CD4-positive, alpha-beta T cell treated with Interleukin-2 at 100 ng/mL for 4 hours (primary cell): ENCODE data around the gene CSTPP1.
"Not testable (repeated sequence)": the region's sequence is repeated elsewhere in the genome, so short reads cannot be mapped to it uniquely, and the experiment has no call there.

ENCODE experiments used
- DNase-seq: peaks from one replicate; pipeline ENCODE4 v3.0.0-alpha.2; 2020; ENCODE audit warnings: low spot score

The CSTPP1 gene

GRCh38 chr11:46991391-46991790, 54.8 kb downstream of the CSTPP1 start:
- no peak for DNase-seq

DNA sequence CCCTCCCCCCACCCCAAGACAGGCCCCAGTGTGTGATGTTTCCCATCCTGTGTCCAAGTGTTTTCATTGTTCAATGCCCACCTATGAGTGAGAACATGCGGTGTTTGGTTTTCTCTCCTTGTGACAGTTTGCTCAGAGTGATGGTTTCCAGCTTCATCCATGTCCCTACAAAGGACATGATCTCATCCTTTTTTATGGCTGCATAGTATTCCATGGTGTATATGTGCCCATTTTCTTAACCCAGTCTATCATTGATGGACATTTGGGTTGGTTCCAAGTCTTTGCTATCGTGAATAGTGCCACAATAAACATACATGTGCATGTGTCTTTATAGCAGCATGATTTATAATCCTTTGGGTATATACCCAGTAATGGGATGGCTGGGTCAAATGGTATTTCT, 55.8 kb downstream of the CSTPP1 start:
- not testable (repeated sequence) for DNase-seq

DNA sequence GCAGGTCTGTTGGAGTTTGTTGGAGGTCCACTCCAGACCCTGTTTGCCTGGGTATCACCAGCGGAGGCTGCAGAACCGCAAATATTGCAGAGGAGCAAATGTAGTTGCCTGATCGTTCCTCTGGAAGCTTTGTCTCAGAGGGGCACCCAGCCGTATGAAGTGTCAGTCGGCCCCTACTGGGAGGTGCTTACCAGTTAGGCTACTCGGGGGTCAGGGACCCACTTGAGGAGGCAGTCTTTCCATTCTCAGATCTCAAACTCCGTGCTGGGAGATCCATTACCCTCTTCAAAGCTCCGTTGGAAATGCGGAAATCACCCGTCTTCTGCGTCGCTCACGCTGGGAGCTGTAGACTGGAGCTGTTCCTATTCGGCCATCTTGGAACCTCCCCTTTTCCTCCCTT, 61.2 kb downstream of the CSTPP1 start:
- DNase-seq: not testable (repeated sequence)

DNA sequence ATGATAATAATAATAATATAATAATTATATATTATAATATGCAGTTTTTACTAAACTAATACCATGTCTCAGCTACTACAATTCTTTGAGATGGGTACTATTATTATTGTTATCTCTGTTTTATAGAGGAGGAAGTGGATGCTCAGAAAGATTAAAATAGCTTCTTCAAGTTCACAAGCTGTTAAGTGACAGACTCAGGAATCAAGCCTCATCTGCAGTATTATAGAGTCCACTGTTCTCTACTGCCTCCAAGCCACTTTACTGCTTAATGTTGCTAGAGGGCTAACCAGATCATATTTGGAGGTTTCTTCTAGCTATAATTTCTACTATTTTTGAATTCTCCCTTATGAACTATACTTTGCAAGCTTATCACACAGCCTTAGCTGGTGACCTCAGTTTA, 62.7 kb downstream of the CSTPP1 start:
- no peak for DNase-seq

- no peak for DNase-seq
Measured at GRCh38 chr11:47000033-47000432, 63.5 kb downstream of the CSTPP1 start.

DNA sequence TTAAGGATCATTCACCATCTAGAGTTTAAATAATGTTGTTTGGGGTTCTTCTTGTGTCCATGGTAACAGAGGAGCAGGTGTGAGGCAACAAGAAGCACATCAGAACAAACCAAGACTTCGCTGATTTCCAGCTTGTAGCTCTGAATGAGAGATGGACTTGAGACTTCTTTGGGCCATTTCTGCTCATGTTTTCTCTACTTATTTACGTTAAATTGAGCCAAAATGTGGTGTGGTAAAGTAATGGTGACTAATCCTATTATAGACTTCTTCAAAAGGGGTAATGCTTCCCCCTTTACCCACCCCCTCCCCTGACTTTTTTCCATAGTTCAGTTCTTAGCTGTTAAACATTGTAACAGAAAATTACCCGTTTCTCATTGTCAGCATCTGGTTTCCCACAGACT, 65.2 kb downstream of the CSTPP1 start:
- DNase-seq: no peak

- no peak for DNase-seq
Measured at GRCh38 chr11:47002390-47002789, 65.8 kb downstream of the CSTPP1 start.

DNA sequence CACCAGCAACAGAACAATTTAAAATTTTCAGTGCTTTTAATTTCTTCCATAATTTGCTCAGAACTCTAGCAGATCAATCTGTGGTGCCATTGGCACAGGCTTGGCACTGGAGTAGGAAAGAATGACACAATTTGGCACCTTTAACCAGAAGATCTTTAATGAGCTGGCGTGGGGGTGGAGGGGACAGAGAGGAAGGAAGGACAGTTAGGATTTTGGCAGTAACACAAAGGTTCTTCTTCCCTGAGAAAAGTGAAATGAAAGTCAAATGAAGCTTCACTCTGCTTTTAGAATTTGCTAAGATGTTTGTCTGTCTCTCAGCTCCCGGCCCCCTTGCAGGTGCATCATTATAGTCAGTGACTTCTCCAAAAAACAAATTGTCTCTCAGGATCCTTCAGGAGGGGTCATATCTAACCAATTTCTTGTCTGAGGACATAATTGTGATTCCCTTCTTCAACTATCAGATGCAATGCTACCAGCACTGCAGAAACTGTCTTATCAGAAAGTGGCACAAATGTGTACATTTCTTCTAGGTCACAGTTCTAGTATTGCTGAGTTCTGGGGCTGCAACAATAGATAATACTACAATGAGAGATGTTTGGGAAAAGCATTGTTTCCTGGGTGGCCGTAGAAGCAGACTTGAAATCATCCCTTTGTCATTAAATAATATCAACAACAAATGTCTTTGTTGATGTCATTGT, 66.8 kb downstream of the CSTPP1 start:
- DNase-seq: no peak

DNA sequence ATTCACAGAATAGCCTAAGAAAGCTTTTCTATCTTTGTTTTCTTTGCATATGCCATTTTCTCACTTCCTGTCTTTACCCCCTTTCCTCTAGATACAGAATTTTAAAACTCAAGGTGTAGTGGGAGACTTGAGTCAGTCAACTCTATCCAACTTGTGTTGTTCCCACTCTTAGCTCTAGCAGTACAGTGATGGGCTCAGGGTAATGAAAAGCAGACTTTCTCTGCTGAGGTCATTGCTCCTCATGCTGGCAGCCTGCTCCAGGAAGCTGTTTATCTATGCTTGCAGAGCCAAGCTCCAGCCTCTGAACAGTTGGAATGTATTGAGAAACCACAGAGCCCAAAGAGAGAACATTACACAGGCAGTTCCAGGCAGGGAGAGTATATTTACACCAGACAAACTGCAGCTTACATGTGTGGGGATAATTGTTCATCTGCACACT, 68.1 kb downstream of the CSTPP1 start:
- no peak for DNase-seq

GRCh38 chr11:47005441-47005840, 68.9 kb downstream of the CSTPP1 start:
- no peak for DNase-seq

GRCh38 chr11:47007579-47007978, 71.0 kb downstream of the CSTPP1 start:
- DNase-seq: no peak

GRCh38 chr11:47010179-47010578, 73.6 kb downstream of the CSTPP1 start:
- DNase-seq: no peak

GRCh38 chr11:47014097-47014496, 77.5 kb downstream of the CSTPP1 start:
- DNase-seq: no peak

DNA sequence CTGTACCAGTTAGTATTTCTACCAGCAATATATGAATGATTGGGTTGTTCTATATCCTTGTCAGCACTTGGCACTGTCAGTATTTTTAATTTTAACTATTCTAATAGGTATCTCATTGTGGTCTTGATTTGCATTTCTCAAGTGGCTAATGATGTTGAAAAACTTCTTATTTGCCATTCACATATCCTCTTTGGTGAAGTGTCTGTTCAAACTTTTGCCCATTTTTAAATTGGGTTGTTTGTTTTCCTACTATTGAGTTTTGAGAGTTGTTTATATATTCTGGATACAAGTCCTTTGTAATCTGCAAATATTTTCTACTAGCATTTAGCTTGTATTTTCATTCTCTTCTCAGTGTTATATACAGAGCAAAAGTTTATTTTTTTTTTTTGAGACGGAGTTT, 82.1 kb downstream of the CSTPP1 start:
- DNase-seq: no peak

DNA sequence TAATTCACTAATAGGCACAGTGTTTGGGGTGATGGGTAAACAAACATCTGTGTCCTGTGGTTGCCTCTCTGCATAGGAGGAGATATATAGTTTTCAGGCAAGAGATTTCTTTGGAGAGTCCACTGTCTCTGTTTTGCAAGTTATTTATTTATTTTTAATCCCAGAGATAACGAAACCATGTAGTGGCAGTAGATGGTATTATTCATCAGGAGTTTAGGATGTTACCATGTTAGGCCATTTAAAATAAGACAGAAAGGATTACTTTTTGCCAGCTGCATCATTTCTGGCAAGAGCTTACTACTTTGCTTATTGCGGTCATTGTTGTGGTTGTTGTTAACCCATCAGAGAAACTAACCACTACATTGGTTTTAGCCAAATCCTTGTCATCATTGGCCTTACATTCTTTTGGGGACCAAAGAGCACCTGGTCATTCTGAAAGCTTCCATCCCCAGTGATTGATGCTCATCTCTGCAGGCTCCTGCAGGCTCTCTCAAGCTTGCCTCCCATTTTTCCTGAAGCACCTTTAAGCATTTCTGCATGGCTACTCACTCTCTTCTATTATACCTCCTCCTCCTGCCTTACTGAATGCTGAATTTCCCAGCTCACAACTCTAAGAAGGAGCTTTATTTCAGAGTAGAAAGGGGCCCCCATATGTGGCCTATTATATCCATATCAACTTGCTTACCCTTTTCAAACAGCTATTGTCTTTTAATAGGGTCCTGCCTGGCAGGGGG, 84.4 kb downstream of the CSTPP1 start:
- DNase-seq: no peak

DNA sequence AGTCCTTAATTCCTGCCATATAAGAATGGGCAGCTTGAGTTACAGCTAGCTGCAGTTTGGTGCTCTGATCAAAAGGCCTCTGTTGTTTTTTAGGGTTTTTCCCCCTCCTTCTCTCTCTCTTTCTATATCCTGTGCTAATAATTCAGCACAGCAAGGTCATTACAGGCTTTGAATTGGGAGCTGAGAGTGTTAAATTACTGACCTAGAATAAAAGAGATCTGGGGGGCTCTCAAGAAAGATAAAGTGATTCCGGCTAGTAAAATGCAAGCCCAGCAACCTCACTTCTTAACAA, 84.9 kb downstream of the CSTPP1 start:
- DNase-seq: no peak

DNA sequence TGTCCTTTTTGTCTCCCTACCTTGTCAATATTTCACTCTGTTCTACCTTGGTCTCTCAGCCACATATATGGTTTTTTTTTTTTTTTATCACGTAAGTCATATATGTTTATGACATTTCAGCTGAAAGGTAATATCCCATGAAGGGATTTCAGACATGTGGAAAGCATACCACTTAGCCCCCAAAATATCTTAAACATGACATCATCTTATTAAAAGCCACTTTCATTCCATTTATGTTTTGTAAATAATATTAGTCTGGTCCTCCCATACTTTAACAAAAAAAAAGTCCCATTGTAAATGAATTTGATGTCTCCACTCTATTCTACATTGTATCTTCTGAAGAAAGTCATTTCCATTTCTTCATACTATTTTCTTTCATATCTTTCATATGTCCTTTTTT, 85.4 kb downstream of the CSTPP1 start:
- DNase-seq: no peak

DNA sequence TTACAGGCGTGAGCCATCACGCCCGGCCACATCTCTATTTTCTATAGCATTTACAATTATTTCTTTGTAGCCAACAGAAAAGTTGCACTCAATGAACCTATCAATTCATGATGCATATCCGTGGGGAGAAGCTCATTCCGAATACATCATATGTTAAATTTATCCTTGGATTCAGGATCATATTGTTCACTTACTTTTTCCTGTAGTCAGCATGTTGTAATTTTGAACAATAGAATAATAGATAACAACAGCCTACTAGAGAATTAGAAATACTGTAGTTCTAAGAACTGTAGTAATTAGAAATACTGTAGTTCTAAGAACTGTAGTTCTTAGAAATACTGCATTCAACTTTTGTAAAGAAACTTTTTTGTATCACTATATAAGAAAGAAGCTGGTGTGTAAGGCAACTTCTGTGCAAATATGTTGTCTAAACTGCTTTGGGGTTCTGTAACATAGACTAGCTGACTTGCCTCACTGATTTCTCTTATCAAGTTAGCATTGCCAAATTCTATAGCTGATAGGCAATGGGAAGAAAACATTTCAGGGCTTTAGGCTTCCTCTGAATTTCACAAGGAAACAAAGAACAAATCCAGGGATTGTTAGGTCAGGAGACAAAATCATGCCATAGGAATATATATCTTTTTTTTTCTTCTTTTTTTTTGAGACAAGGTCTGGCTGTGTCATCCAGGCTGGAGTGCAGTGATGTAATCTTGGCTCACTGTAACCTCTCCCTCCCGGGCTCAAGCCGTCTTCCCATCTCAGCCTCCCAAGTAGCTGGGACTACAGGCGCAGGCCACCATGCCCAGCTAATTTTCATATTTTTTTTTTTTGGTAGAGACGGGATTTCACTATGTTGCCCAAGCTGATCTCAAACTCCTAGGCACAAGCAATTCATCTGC, 91.9 kb downstream of the CSTPP1 start:
- no peak for DNase-seq

- no peak for DNase-seq
Measured at GRCh38 chr11:47033439-47033838, 96.9 kb downstream of the CSTPP1 start.

- DNase-seq: no peak
Measured at GRCh38 chr11:47034091-47034490, 97.5 kb downstream of the CSTPP1 start.

DNA sequence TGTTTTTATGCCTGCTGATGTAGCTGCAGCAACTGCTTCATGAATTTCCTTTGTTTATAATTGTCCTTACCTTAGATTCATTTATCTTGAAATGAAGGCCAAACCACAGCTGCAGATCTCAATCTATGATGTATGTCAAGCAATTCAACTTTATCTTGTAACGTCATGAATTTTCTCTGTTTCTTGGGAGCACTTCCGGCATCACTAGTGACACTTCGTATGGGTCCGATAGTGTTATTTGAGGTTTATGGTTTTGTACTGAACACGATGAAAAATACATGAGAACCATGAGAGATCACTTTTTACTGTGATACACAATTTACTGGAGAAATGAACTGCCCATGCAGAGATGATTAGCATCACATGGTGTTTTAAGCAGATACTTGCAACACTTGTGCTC, 98.5 kb downstream of the CSTPP1 start:
- DNase-seq: no peak

GRCh38 chr11:47044119-47044518, 107.6 kb downstream of the CSTPP1 start:
- no peak for DNase-seq

- DNase-seq: no peak
Measured at GRCh38 chr11:47047972-47048371, 111.4 kb downstream of the CSTPP1 start.
